ENCODE results near the gene ZNF667.

ZNF667 gene

GRCh38 chr19:56405062-56405461 lies 72.1 kb downstream of the ZNF667 start (continued):
- TF ChIP-seq ZNF449 (tag by site-specific recombination; IDR thresholded peaks at IDR 0.05) (no peak), PRDM4 (tag by site-specific recombination; IDR thresholded peaks at IDR 0.05) (no peak), WT1 (tag by site-specific recombination; IDR thresholded peaks at IDR 0.05) (no peak), REPIN1 (tag by site-specific recombination; IDR thresholded peaks at IDR 0.05; ENCODE audit: low read depth) (no peak), ZSCAN4 (tag by site-specific recombination; IDR thresholded peaks at IDR 0.05) (0 out of 2 replicates have a peak, but pooled peaks have one; percentile 33), ZNF404 (tag by site-specific recombination; IDR thresholded peaks at IDR 0.05) (no peak), KLF1 (tag by site-specific recombination; IDR thresholded peaks at IDR 0.05) (no peak), SP3 (tag by site-specific recombination; IDR thresholded peaks at IDR 0.05) (no peak), GLIS1 (tag by site-specific recombination; IDR thresholded peaks at IDR 0.05) (no peak), ZNF626 (tag by site-specific recombination; IDR thresholded peaks at IDR 0.05) (no peak), ZNF341 (tag by site-specific recombination; IDR thresholded peaks at IDR 0.05; ENCODE audit: low read depth) (no peak), ZBTB17 (tag by site-specific recombination; IDR thresholded peaks at IDR 0.05) (no peak), ZBTB1 (tag by site-specific recombination; IDR thresholded peaks at IDR 0.05) (no peak), ZNF623 (tag by site-specific recombination; IDR thresholded peaks at IDR 0.05) (no peak), ZBTB20 (tag by site-specific recombination; IDR thresholded peaks at IDR 0.05) (no peak), ZNF18 (tag by site-specific recombination; IDR thresholded peaks at IDR 0.05) (no peak), YY2 (tag by site-specific recombination; IDR thresholded peaks at IDR 0.05) (no peak), ZNF394 (tag by site-specific recombination; IDR thresholded peaks at IDR 0.05; ENCODE audit: borderline replicate concordance) (no peak), ZNF426 (tag by site-specific recombination; IDR thresholded peaks at IDR 0.05) (no peak), GLI4 (tag by site-specific recombination; IDR thresholded peaks at IDR 0.05) (no peak), GLI2 (tag by site-specific recombination; IDR thresholded peaks at IDR 0.05; ENCODE audit: borderline replicate concordance, low read depth) (no peak), ZNF580 (tag by site-specific recombination; IDR thresholded peaks at IDR 0.05) (no peak), ZNF610 (tag by site-specific recombination; IDR thresholded peaks at IDR 0.05; ENCODE audit: borderline replicate concordance) (no peak), KLF10 (tag by site-specific recombination; IDR thresholded peaks at IDR 0.05) (no peak), ZNF423 (tag by site-specific recombination; IDR thresholded peaks at IDR 0.05) (no peak), ZNF214 (tag by site-specific recombination; IDR thresholded peaks at IDR 0.05; ENCODE audit: borderline replicate concordance) (no peak), ZNF670 (tag by site-specific recombination; IDR thresholded peaks at IDR 0.05; ENCODE audit: low read depth) (no peak)

Data from HEK293 (cell line).